ENCODE results near the gene PAX8.

DNA sequence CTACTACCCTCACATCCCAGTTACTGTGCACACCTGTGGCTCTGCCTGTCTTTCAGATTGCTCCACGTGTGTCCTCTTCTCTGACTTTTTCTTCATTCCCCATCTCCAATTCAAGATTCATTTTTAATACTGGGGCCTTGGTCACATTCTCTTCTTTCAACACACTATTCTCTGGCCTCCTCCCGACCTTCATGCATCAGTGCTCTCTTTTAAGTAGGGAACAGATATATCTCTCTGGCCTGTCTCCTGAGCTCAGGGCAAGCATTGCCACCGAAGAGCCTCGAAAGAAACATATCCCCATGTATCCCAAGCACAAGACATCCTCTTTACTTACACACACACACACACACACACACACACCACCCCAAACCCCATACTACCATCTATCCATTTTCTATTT lies 21.6 kb upstream of the PAX8 start:
- TF ChIP-seq, protein P1, sequence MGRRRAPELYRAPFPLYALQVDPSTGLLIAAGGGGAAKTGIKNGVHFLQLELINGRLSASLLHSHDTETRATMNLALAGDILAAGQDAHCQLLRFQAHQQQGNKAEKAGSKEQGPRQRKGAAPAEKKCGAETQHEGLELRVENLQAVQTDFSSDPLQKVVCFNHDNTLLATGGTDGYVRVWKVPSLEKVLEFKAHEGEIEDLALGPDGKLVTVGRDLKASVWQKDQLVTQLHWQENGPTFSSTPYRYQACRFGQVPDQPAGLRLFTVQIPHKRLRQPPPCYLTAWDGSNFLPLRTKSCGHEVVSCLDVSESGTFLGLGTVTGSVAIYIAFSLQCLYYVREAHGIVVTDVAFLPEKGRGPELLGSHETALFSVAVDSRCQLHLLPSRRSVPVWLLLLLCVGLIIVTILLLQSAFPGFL (CRISPR knock-in tag; IDR thresholded peaks at IDR 0.05) = no peak
- no peak for TF ChIP-seq ZNF784 (CRISPR knock-in tag; IDR thresholded peaks at IDR 0.05; ENCODE audit: borderline replicate concordance)
- TF ChIP-seq, protein P2, sequence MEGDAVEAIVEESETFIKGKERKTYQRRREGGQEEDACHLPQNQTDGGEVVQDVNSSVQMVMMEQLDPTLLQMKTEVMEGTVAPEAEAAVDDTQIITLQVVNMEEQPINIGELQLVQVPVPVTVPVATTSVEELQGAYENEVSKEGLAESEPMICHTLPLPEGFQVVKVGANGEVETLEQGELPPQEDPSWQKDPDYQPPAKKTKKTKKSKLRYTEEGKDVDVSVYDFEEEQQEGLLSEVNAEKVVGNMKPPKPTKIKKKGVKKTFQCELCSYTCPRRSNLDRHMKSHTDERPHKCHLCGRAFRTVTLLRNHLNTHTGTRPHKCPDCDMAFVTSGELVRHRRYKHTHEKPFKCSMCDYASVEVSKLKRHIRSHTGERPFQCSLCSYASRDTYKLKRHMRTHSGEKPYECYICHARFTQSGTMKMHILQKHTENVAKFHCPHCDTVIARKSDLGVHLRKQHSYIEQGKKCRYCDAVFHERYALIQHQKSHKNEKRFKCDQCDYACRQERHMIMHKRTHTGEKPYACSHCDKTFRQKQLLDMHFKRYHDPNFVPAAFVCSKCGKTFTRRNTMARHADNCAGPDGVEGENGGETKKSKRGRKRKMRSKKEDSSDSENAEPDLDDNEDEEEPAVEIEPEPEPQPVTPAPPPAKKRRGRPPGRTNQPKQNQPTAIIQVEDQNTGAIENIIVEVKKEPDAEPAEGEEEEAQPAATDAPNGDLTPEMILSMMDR (CRISPR knock-in tag; IDR thresholded peaks at IDR 0.05) = no peak
- no peak for TF ChIP-seq HMG20A (CRISPR knock-in tag; IDR thresholded peaks at IDR 0.05; ENCODE audit: borderline replicate concordance)
- no peak for TF ChIP-seq POGK (CRISPR knock-in tag; conservative IDR thresholded peaks at IDR 0.05)
- no peak for TF ChIP-seq CCDC6 (CRISPR knock-in tag; IDR thresholded peaks at IDR 0.05)
